ENCODE data around the gene DPEP3.
"Not testable (repeated sequence)": the region's sequence is repeated elsewhere in the genome, so short reads cannot be mapped to it uniquely, and the experiment has no call there.

Gene DPEP3

GRCh38 chr16:67993207-67994039, 13.1 kb upstream of the DPEP3 start:
- DNase-seq = peak; percentile 88

GRCh38 chr16:67992661-67993206, 12.4 kb upstream of the DPEP3 start:
- no peak for DNase-seq

GRCh38 chr16:67990018-67990386, 9.7 kb upstream of the DPEP3 start:
- no peak for DNase-seq

GRCh38 chr16:67989322-67990017, 9.2 kb upstream of the DPEP3 start:
- no peak for DNase-seq

- no peak for DNase-seq
These were observed 8.4 kb upstream of the DPEP3 start for GRCh38 chr16:67988675-67989074.

GRCh38 chr16:67987460-67988160, 7.3 kb upstream of the DPEP3 start:
- no peak for DNase-seq

GRCh38 chr16:67986949-67987348, 6.7 kb upstream of the DPEP3 start:
- no peak for DNase-seq

- no peak for DNase-seq
These were observed 1.9 kb upstream of the DPEP3 start for GRCh38 chr16:67982011-67982696.

GRCh38 chr16:67977469-67978227, 2.7 kb downstream of the DPEP3 start:
- DNase-seq = no peak

- no peak for DNase-seq
These were observed 3.3 kb downstream of the DPEP3 start for GRCh38 chr16:67977005-67977404.

GRCh38 chr16:67976205-67976604, 4.1 kb downstream of the DPEP3 start:
- DNase-seq = no peak

GRCh38 chr16:67975321-67976105, 4.8 kb downstream of the DPEP3 start:
- no peak for DNase-seq

- DNase-seq = not testable (repeated sequence)
These were observed 8.0 kb downstream of the DPEP3 start for GRCh38 chr16:67972285-67972684.

GRCh38 chr16:67971111-67971510, 9.2 kb downstream of the DPEP3 start:
- DNase-seq = no peak

GRCh38 chr16:67969254-67970039, 10.9 kb downstream of the DPEP3 start:
- peak; percentile 41 for DNase-seq

GRCh38 chr16:67968400-67969253, 11.7 kb downstream of the DPEP3 start, which contains the start of gene SLC12A4:
TSS of gene SLC12A4 (minus strand) at chr16:67968637. CDS start at chr16:67968553, 84 bp downstream.
- DNase-seq = peak; percentile 78

GRCh38 chr16:67967958-67968399, 12.3 kb downstream of the DPEP3 start:
- peak; percentile 35 for DNase-seq

- DNase-seq = peak; percentile 21
These were observed 12.9 kb downstream of the DPEP3 start for GRCh38 chr16:67967183-67967957.
